HFFc6 (cell line): ENCODE results near the gene OR10G8. TPM values are rescaled to one million over a fixed set of nuclear protein-coding genes. Genes with fewer than 3 reads are reported as not detected.

Source experiments
- DNase-seq: peaks from one replicate; pipeline ENCODE4 v3.0.0-alpha.2; 2018
- H3K27ac Mint-ChIP-seq: 2 replicates; pipeline ENCODE4 v1.8.0; 2020; ENCODE audit warnings: mild to moderate bottlenecking, mixed read lengths
- H3K27me3 Mint-ChIP-seq: 2 replicates; pipeline ENCODE4 v1.8.0; 2021; ENCODE audit warnings: mild to moderate bottlenecking, moderate library complexity, mixed read lengths; ENCODE audit not compliant: insufficient read depth
- H3K36me3 Mint-ChIP-seq: 2 replicates; pipeline ENCODE4 v1.8.0; 2021; ENCODE audit warnings: low read depth, mixed read lengths
- H3K4me1 Mint-ChIP-seq: 2 replicates; pipeline ENCODE4 v1.8.0; 2020; ENCODE audit warnings: low read depth, mixed read lengths
- H3K4me3 Mint-ChIP-seq: 2 replicates; pipeline ENCODE4 v1.8.0; 2020; ENCODE audit warnings: mild to moderate bottlenecking, moderate library complexity, mixed read lengths
- H3K9me3 Mint-ChIP-seq: 2 replicates; pipeline ENCODE4 v1.8.0; 2020; ENCODE audit warnings: mild to moderate bottlenecking, mixed read lengths
- CTCF ChIP-seq: fragments of 200-600 bp; sonication (generic); IDR thresholded peaks from 2 replicates; pipeline ENCODE4 v1.5.0; 2021; ENCODE audit warnings: antibody characterized with exemption, mild to moderate bottlenecking
- total RNA-seq, 6 experiments: library from RNA; stranded (reverse); fragmentation: NEBNext Ultra II Directional; extraction: Animal tissue kit (Norgen Biotek cat#: 25700); gene quantifications; 2 replicates in 1 of 6; 3 replicates in 5 of 6; pipeline ENCODE4 v1.2.3, GENCODE V29; 2021

Gene OR10G8
- total RNA-seq, 6 experiments from 2014 or later: not detected

- Mint-ChIP-seq H3K36me3 (no peaks in the 10 kb centered on the region), H3K27me3 (peaks cover 12% of the 10 kb centered on the region), H3K4me3 (no peak overlapping the region), H3K4me1 (peaks cover 6% of the 10 kb centered on the region; the same call in 1 of the 2 replicates), H3K27ac (no peak overlapping the region), H3K9me3 (no peaks in the 10 kb centered on the region; the same call in 1 of the 2 replicates)
- no peak for TF ChIP-seq CTCF
- no peak for DNase-seq
Measured at GRCh38 chr11:124074554-124074953, 48.0 kb downstream of the OR10G8 start.

- TF ChIP-seq CTCF: no peak
- no peak overlapping the region for H3K27ac Mint-ChIP-seq
- H3K36me3 Mint-ChIP-seq: no peaks in the 10 kb centered on the region
- DNase-seq: no peak
- no peak overlapping the region for H3K4me3 Mint-ChIP-seq
- no peaks in the 10 kb centered on the region for H3K4me1 Mint-ChIP-seq
- H3K27me3 Mint-ChIP-seq: peaks cover 12% of the 10 kb centered on the region
- H3K9me3 Mint-ChIP-seq: no peaks in the 10 kb centered on the region; the same call in 1 of the 2 replicates
Measured at GRCh38 chr11:124075492-124075840, 48.9 kb downstream of the OR10G8 start.

- Mint-ChIP-seq H3K4me3 (peak overlapping the region; percentile 60), H3K36me3 (no peaks in the 10 kb centered on the region), H3K27me3 (peaks cover 12% of the 10 kb centered on the region), H3K27ac (no peak overlapping the region), H3K9me3 (no peaks in the 10 kb centered on the region; the same call in 1 of the 2 replicates), H3K4me1 (no peaks in the 10 kb centered on the region)
- TF ChIP-seq CTCF: no peak
- DNase-seq: no peak
Measured at GRCh38 chr11:124075841-124076651, 49.4 kb downstream of the OR10G8 start.

- Mint-ChIP-seq H3K27me3 (peaks cover 12% of the 10 kb centered on the region), H3K9me3 (no peaks in the 10 kb centered on the region; the same call in 1 of the 2 replicates), H3K4me1 (no peaks in the 10 kb centered on the region), H3K4me3 (no peak overlapping the region), H3K36me3 (no peaks in the 10 kb centered on the region), H3K27ac (no peak overlapping the region)
- TF ChIP-seq CTCF: no peak
- DNase-seq: no peak
Measured at GRCh38 chr11:124077266-124077665, 50.7 kb downstream of the OR10G8 start.

- no peaks in the 10 kb centered on the region for H3K36me3 Mint-ChIP-seq
- H3K27ac Mint-ChIP-seq: no peak overlapping the region
- no peaks in the 10 kb centered on the region for H3K4me1 Mint-ChIP-seq
Measured at GRCh38 chr11:124078591-124078990, 52.0 kb downstream of the OR10G8 start.

More at GRCh38 chr11:124078591-124078990, 52.0 kb downstream of the OR10G8 start:
- no peak for TF ChIP-seq CTCF
- no peak for DNase-seq
- Mint-ChIP-seq H3K9me3 (no peaks in the 10 kb centered on the region; the same call in 1 of the 2 replicates), H3K27me3 (peaks cover 9% of the 10 kb centered on the region), H3K4me3 (no peak overlapping the region)
